Panc1 (cell line): ENCODE data around the gene ARFGEF3. TPM values are rescaled to one million over a fixed set of nuclear protein-coding genes. Genes with fewer than 3 reads are reported as not detected.

Experiments
- ATAC-seq: fragments of 200-7000 bp; cut with Tn5 transposase; 2 replicates; pipeline ENCODE4 v1.9.1; 2020; ENCODE audit warnings: mild to moderate bottlenecking, moderate library complexity
- BruUV-seq: library from RNA; stranded (reverse); fragments of 400-500 nt; replicated peaks from 2 replicates; lab custom pipeline; 2021; lab: Mats Ljungman, UMichigan
- CTCF ChIA-PET: fragments of 300-600 bp; sonication (Branson Sonifier 250); formaldehyde crosslinking; loops from one replicate; lab custom pipeline; 2022; ENCODE audit warnings: antibody characterized with exemption; lab: Charles Lee
- POLR2A ChIA-PET: fragments of 300-600 bp; sonication (Branson Sonifier 250); formaldehyde crosslinking; loops from one replicate; lab custom pipeline; 2022; ENCODE audit warnings: antibody characterized with exemption; lab: Charles Lee
- DNase-seq: peaks from one replicate; pipeline ENCODE4 v3.0.0-alpha.2; 2010; ENCODE audit warnings: low read depth, low spot score
- H3K27ac ChIP-seq: 2 replicates; pipeline ENCODE4 v1.5.1; 2011; ENCODE audit warnings: mild to moderate bottlenecking, low read length, inconsistent platforms
- H3K27me3 ChIP-seq: fragments of 200-500 bp; sonication (Bioruptor generic); 2 replicates; pipeline ENCODE4 v1.6.0; 2014; ENCODE audit warnings: low read length, inconsistent platforms; ENCODE audit not compliant: control insufficient read depth, insufficient read depth
- H3K36me3 ChIP-seq: fragments of 200-500 bp; sonication (Bioruptor generic); 2 replicates; pipeline ENCODE4 v1.5.1; 2014; ENCODE audit warnings: inconsistent platforms, mild to moderate bottlenecking, low read length, moderate library complexity; ENCODE audit not compliant: control insufficient read depth, insufficient read depth
- H3K4me1 ChIP-seq: 2 replicates; pipeline ENCODE4 v1.5.1; 2011; ENCODE audit warnings: inconsistent platforms, mild to moderate bottlenecking, low read length, moderate library complexity; ENCODE audit not compliant: control insufficient read depth, insufficient read depth
- H3K4me3 ChIP-seq, 2 experiments: 2 replicates each; pipeline ENCODE4 v1.5.1; 2011 to 2012; ENCODE audit warnings: low read depth in 2 of 2, low read length in 2 of 2, mild to moderate bottlenecking in 2 of 2, inconsistent platforms in 1 of 2, moderate library complexity in 1 of 2
- H3K9me3 ChIP-seq: fragments of 200-500 bp; sonication (Bioruptor generic); 2 replicates; pipeline ENCODE4 v1.5.1; 2014; ENCODE audit warnings: low read depth, mild to moderate bottlenecking, inconsistent platforms, low read length, moderate library complexity; ENCODE audit not compliant: control insufficient read depth, insufficient read depth
- POLR2AphosphoS5 ChIP-seq: IDR thresholded peaks from 2 replicates; pipeline ENCODE4 v1.6.1; 2012; ENCODE audit warnings: mild to moderate bottlenecking, low read depth, low read length, moderate library complexity
- SIN3A ChIP-seq: IDR thresholded peaks from 2 replicates; pipeline ENCODE4 v1.6.1; 2012; ENCODE audit warnings: low read depth, mild to moderate bottlenecking, low read length, moderate library complexity, borderline replicate concordance; ENCODE audit not compliant: insufficient read depth
- TCF7L2 ChIP-seq: IDR thresholded peaks from 2 replicates; pipeline ENCODE4 v1.6.1; 2011; ENCODE audit warnings: mild to moderate bottlenecking, low read depth, low read length, inconsistent platforms
- in situ Hi-C: cut with HindIII; loops from 2 replicates; pipeline ENCODE4 v1.10.0; 2016; ENCODE audit warnings: low sequenced_read_pairs, low pct_unique_long_range_greater_than_20kb
- intact Hi-C: fragments of 100-400 bp; cut with micrococcal nuclease; formaldehyde crosslinking; loops from one replicate; pipeline ENCODE4 v1.10.0; 2022; ENCODE audit not compliant: unreplicated experiment
- total RNA-seq: library from RNA; stranded (reverse); gene quantifications from one replicate; pipeline ENCODE4 v1.2.1, GENCODE V29; 2021; ENCODE audit not compliant: unreplicated experiment
- TF ChIP-seq, protein P1 (sequence below), 2 experiments: IDR thresholded peaks; 2 replicates each; pipeline ENCODE4 v1.6.1; 2011 to 2012; ENCODE audit warnings: low read depth in 2 of 2, control low read depth in 1 of 2, low read length in 1 of 2, mild to moderate bottlenecking in 1 of 2, moderate library complexity in 1 of 2; ENCODE audit not compliant: insufficient read depth in 1 of 2
- TF ChIP-seq, protein P2 (sequence below): fragments of 450-650 bp; IDR thresholded peaks from 2 replicates; pipeline ENCODE4 v1.5.1; 2017; ENCODE audit warnings: mild to moderate bottlenecking

ARFGEF3 gene
- total RNA-seq, 1 experiment from 2014 or later = 1.5 TPM

DNA sequence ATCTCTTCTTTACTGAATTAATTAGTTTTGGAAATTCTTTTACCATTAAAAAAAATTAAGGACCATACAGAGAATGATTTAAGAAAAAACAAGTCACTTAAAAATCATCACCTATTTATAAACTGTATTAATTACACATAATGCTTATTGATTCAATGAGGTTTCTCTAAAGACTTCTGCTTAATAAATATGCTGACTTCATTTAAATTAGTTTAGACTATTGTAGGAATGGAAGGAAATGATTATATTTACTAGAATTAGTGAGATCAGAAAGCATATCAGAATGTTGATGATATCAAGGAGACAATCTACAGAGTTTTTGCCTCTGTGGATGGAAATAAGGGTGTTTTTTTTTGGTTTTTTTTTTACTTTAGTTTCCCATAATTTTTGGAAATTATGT is 181.4 kb downstream of the ARFGEF3 start:
- ChIA-PET POLR2A (no interaction called here), CTCF (no interaction called here)
- ATAC-seq = no peak
- TF ChIP-seq SIN3A = no peak
- TF ChIP-seq TCF7L2 = no peak
- TF ChIP-seq, protein P1, sequence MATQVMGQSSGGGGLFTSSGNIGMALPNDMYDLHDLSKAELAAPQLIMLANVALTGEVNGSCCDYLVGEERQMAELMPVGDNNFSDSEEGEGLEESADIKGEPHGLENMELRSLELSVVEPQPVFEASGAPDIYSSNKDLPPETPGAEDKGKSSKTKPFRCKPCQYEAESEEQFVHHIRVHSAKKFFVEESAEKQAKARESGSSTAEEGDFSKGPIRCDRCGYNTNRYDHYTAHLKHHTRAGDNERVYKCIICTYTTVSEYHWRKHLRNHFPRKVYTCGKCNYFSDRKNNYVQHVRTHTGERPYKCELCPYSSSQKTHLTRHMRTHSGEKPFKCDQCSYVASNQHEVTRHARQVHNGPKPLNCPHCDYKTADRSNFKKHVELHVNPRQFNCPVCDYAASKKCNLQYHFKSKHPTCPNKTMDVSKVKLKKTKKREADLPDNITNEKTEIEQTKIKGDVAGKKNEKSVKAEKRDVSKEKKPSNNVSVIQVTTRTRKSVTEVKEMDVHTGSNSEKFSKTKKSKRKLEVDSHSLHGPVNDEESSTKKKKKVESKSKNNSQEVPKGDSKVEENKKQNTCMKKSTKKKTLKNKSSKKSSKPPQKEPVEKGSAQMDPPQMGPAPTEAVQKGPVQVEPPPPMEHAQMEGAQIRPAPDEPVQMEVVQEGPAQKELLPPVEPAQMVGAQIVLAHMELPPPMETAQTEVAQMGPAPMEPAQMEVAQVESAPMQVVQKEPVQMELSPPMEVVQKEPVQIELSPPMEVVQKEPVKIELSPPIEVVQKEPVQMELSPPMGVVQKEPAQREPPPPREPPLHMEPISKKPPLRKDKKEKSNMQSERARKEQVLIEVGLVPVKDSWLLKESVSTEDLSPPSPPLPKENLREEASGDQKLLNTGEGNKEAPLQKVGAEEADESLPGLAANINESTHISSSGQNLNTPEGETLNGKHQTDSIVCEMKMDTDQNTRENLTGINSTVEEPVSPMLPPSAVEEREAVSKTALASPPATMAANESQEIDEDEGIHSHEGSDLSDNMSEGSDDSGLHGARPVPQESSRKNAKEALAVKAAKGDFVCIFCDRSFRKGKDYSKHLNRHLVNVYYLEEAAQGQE (IDR thresholded peaks at IDR 0.05; ENCODE audit: insufficient read depth in 1 of 2, low read depth in 2 of 2, low read length in 1 of 2) = no peak
- TF ChIP-seq, protein P2, sequence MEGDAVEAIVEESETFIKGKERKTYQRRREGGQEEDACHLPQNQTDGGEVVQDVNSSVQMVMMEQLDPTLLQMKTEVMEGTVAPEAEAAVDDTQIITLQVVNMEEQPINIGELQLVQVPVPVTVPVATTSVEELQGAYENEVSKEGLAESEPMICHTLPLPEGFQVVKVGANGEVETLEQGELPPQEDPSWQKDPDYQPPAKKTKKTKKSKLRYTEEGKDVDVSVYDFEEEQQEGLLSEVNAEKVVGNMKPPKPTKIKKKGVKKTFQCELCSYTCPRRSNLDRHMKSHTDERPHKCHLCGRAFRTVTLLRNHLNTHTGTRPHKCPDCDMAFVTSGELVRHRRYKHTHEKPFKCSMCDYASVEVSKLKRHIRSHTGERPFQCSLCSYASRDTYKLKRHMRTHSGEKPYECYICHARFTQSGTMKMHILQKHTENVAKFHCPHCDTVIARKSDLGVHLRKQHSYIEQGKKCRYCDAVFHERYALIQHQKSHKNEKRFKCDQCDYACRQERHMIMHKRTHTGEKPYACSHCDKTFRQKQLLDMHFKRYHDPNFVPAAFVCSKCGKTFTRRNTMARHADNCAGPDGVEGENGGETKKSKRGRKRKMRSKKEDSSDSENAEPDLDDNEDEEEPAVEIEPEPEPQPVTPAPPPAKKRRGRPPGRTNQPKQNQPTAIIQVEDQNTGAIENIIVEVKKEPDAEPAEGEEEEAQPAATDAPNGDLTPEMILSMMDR = no peak
- TF ChIP-seq POLR2AphosphoS5 = no peak
- H3K27me3 ChIP-seq = peaks cover 8% of the 10 kb centered on the region; the same call in 1 of the 2 replicates
- intact Hi-C loops = no loop called here
- H3K9me3 ChIP-seq = no peaks in the 10 kb centered on the region
- BruUV-seq = no TSS peak
- no peaks in the 10 kb centered on the region for H3K4me1 ChIP-seq
- no peaks in the 10 kb centered on the region for H3K36me3 ChIP-seq
- no peak for DNase-seq
- in situ Hi-C loops = no loop called here
- no peak overlapping the region for H3K4me3 ChIP-seq
- H3K27ac ChIP-seq = no peak overlapping the region

DNA sequence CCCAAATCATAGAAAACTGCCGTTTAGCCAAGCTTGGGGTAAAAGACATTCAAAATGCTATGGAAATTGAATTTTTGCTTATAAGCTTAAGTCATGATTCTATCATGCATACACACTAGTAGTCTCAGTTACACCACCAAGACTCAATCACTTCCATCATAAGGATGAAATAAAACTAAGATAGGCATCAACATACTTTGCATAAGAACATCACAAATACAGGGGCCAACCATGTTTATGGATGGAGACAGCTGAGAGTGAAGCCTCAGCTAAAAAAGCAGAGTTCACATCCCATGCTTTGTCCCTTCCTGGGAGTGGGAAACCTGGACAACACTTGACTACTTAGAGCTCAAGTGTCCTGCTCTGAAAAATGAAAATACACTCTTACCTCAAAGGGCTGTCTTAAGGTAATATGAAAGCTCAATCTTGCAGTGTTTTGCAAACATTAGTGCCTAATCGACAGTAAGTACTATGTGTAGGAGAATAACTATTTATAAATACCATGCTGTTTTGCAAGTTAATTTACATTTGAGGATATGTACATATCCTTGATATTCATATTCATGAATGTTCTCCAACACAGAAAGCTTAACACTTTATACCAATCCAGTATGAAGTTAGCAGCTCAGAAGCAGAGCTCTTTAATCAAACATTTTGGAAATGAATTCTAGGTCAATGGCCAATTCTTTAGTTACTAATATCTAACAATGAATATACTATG is 184.0 kb downstream of the ARFGEF3 start:
- peaks cover 16% of the 10 kb centered on the region for H3K27me3 ChIP-seq
- TF ChIP-seq, protein P2 = no peak
- TF ChIP-seq TCF7L2 = no peak
- TF ChIP-seq, protein P1 (IDR thresholded peaks at IDR 0.05; ENCODE audit: insufficient read depth in 1 of 2, low read depth in 2 of 2, low read length in 1 of 2) = no peak
- TF ChIP-seq SIN3A = no peak
- no peak for TF ChIP-seq POLR2AphosphoS5
- H3K9me3 ChIP-seq = no peaks in the 10 kb centered on the region
- H3K36me3 ChIP-seq = no peaks in the 10 kb centered on the region
- no peak for ATAC-seq
- no peaks in the 10 kb centered on the region; the same call in 1 of the 2 replicates for H3K4me1 ChIP-seq
- in situ Hi-C loops = no loop called here
- H3K4me3 ChIP-seq = no peak overlapping the region
- no peak for DNase-seq
- H3K27ac ChIP-seq = no peak overlapping the region
- BruUV-seq = no TSS peak
- CTCF ChIA-PET = no interaction called here
- intact Hi-C loops = no loop called here
- POLR2A ChIA-PET = no interaction called here
